Measurements from ENCODE around the gene PLAC9. TPM values are rescaled to one million over a fixed set of nuclear protein-coding genes. Genes with fewer than 3 reads are reported as not detected.
"Not testable (repeated sequence)": the region's sequence is repeated elsewhere in the genome, so short reads cannot be mapped to it uniquely, and the experiment has no call there.

Gene PLAC9, protein sequence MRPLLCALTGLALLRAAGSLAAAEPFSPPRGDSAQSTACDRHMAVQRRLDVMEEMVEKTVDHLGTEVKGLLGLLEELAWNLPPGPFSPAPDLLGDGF
- total RNA-seq = 103 TPM

DNA sequence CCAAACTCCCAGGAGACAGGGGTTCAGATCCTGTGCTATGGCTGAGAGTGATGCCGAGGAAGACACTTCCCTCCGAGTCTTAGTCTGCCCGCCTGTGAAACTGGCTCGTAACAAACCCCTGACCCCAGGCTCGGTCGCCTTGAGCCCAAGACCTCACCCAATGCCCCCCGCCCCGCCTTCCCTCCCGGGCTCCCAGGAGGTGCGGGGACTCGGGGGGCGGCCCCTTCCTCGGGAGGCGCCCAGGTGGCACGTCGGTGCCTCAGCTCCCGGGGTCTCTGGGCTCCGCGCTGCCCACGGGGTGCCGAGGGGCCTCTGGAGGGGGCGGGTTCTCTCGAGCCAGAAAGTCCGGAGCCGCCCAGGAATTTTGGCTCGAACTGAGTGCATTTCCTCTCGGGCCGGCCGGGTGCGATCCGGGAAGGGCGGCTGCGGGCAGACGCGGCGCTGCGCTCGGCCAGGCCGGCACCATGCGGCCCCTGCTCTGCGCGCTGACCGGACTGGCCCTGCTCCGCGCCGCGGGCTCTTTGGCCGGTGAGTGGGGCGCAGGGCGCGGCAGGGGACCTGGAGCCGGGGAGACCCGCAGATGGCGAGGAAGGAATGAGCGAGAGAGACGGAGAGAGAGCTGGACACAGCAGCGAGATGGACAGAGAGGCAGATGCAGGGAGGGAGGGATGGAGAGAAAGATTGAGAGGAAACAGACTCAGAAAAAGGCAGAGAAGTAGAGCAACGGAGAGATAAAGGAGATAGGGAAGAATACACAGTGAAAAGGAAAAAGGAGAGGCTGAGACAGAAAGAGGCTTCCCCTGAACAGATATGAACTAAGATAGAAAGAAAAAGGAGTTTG lies at the start of gene PLAC9:
TSS of gene PLAC9 (plus strand) at position 432 of the 841 bp plus-strand sequence. CDS start at position 465, 33 bp downstream.
- DNase-seq (ENCODE audit: low spot score) (no peak), ATAC-seq (peak; percentile 20)
- intact Hi-C loops (cut with DNase I) = no loop called here

DNA sequence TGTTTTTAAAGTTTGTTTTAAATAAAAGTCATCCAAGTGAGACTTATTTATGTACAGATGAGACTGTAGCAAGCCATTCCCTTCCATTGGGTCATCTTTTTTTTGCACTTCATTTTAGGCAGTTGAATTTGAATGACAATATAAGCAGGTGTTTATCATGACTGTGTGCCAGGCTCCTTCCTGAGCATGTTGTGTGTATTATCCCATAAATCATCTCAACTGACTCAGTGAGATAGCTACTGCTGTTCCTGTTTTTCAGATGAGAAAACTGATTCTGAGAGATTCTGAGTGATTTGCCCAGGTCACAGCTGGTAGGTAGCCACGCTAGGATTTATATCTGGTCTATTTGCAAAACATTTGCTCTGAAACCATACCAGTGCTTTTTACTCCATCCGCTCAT lies 42.4 kb upstream of the PLAC9 start:
- DNase-seq (ENCODE audit: low spot score) = no peak
- ATAC-seq = no peak
- intact Hi-C loops (cut with DNase I) = no loop called here

DNA sequence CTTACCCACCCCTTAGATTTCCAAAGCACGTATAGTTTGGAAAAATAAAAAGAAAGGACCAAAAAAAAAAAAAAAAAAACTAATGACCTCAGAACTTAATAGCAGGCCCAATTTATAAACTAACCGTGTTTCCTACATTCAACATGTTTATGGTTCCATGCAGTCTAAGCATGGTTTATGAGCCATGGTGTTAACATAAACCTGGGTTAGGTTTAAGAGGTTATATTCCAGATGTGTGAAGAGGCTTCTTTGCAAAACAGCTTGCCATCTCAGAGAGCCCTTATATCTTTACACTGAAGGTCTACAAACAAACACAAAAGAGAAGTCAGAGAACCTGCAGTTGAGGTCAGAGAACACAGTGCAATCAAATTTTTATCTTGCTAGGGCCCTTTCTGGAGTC lies 38.3 kb upstream of the PLAC9 start:
- intact Hi-C loops (cut with DNase I) = no loop called here
- no peak for ATAC-seq
- DNase-seq (ENCODE audit: low spot score) = no peak

DNA sequence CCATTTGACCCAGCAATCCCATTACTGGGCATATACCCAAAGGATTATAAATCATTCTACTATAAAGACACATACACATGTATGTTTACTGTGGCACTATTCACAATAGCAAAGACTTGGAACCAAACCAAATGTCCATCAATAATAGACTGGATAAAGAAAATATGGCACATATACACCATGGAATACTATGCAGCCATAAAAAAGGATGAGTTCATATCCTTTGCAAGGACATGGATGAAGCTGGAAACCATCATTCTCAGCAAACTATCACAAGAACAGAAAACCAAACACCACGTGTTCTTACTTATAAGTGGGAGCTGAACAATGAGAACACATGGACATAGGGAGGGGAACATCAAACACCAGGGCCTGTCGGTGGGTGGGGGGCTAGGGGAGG lies 34.3 kb upstream of the PLAC9 start:
- ATAC-seq; intact Hi-C loops (cut with DNase I); DNase-seq (ENCODE audit: low spot score): not testable (repeated sequence)

DNA sequence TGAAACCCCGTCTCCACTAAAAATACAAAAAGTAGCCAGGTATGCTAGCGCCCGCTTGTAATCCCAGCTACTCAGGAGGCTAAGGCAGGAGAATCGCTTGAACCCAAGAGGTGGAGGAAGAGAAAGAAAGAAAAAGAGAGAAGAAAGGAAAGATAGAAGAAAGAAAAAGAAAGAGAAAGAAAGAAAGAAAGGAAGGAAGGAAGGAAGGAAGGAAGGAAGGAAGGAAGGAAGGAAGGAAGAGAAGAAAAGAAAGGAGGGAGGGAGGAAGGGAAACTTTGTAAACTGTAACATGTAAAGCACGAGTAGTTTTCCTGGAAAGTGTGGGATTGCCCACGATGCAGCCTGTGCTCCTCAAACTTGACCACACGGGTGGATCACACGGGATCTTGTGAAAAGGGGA lies 33.2 kb upstream of the PLAC9 start:
- ATAC-seq; DNase-seq (ENCODE audit: low spot score); intact Hi-C loops (cut with DNase I): not testable (repeated sequence)

DNA sequence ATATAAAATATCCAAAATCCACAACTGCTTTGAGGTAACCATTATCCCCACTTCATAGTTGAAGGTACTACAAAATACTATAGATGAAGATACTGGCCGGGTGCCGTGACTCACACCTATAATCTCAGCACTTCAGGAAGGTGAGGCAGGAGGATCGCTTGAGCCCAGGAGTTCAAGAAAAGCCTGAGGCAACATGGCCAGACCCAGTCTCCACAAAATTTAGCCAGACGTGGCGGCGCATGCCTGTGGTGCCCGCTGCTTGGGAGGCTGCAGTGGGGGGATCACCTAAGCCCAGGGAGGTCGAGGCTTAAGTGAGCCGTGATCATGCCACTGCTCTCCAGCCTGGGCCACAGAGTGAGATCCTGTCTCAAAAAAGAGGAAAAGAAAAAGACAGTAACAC lies 32.4 kb upstream of the PLAC9 start:
- no peak for ATAC-seq
- DNase-seq (ENCODE audit: low spot score) = no peak
- intact Hi-C loops (cut with DNase I) = no loop called here

DNA sequence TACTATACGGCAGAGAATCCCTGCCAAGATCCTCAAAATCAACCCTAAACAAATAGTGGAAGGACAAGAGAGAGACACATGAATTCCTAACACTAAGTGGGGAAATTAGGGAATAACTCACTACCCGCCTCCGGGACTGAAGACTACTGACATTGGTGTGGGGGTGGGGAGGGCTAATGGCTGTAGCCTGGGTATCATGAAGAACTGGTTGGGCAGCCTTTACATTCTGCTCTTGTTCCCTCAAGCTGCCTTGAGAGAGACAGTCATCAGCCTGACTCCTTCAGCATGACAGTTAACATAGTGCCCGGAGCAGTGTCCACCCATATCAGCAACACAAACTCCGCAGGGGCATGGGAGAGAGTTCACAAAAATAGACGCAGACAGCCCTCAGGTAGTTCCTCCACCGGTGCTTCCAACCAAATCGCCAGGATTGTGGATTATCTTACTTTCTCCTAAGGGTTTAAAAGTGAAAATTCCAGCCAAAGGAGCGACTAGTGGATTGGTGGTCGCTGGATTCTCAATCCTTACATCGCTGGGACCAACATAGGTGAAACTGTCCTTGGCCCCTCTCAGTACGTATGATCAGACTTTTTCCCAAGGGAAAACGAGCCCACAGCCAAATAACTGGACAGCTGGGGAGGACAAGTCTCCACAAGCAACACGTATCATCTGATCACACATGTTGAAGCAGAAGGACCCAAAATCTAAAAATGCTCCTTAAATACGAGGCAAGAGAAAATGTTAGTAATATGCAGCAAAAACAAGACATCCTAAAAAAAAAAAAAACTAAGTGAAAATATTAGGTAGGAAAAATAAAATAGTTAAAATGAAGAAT lies 31.5 kb upstream of the PLAC9 start:
- intact Hi-C loops (cut with DNase I) = no loop called here
- no peak for ATAC-seq
- no peak for DNase-seq (ENCODE audit: low spot score)

DNA sequence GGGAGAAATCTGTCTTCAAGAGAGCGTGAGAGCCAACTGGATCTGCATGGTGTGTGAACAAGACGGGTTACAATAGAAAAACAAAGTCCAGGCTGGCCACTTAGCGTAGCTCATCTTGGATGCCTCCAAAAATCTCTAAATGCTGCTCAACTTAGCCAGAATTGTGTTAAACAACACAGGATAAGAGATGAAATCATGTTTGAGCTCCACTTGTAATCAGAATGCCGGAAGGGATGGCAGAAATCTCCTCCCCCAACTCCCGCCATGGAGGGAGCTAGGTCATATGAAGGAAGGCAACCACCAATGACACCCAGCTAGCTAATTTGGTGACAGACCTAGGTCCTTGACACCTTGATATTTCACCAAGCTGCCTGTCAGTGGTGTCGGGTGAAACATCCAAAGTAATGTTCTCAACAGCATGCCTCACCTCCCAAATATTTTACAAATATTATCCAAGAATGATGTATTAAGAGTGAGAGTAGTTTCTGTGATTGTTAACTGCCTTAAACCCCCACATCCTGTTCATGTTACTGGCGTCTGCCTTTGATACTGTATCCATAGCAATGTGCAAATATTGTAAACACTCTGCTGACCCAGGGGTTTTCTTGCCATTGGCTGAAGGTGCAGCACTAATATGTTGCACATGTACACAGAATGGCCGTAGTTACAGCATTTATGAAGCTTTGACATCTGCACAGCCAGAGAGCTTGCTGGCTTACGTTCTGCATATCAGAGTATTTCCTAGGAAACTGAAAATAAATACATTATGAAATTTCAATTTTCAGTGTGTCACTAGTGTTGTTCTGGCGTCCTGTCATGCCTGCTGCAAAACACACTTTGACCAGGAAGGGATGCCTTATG lies 28.2 kb upstream of the PLAC9 start:
- DNase-seq (ENCODE audit: low spot score) (no peak), ATAC-seq (peak; percentile 82)
- intact Hi-C loops (cut with DNase I) = no loop called here

DNA sequence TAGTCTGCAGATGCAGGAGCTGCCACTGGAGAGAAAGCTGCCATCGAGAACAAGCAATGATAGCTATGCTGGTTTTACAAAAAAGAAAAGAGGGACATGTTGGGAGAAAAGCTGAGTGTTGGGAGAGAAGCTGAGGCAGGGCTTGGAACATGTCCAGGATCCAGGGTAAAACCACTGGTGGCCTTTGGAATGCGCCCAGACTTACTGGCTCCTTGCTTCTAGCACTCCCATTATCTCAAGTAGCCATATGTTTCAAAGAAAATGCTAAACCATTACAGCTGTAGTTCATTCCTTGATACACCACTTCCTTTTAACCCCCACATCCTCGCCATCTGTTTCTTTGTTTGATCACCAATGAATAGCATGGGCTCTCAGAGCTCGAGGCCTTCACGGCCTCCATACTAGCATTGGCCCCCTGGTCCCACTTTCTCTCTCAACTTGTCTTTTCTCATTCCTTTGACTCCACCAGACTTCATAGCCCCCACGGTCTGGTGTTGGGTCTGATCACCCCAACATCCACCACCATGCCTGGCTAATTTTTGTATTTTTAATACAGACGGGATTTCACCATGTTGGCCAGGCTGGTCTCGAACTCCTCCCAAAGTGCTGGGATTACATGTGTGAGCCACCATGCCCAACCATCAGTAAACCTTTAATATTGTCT lies 23.8 kb upstream of the PLAC9 start:
- no peak for ATAC-seq
- intact Hi-C loops (cut with DNase I) = no loop called here
- no peak for DNase-seq (ENCODE audit: low spot score)

DNA sequence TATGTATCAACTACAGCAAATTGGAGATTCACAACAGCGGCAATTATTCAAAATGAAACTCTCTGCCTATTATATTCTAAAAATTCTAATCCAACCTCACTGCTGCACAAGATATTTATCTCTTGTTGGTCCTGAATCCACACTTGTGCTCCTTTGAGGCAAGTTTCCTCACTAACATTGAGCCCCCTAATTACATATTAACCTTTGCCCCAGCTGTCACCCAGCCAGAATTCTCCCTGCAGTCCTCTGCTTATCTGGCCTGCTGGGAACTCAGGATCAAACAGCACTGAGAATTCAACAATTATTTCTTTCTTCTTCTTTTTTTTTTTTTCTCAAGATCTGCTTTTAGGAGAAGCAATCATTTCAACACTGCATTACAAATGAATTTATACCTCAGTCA lies 21.5 kb upstream of the PLAC9 start:
- intact Hi-C loops (cut with DNase I) = no loop called here
- ATAC-seq (no peak), DNase-seq (ENCODE audit: low spot score) (no peak)

DNA sequence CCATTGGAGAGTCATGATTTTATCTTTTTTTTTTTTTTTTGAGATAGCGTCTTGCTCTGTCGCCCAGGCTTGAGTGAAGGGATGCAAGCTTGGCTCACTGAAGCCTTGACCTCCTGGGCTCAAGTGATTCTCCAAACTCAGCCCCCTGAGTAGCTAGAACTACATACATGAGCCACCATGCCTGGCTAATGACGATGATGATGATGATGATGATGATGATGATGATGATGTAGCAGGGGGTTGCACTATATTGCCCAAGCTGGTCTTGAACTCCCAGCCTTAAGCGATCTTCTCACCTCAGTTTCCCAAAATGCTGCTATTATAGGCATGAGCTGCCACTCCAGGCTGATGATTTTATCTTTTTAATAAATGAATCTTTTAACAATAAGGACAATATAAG lies 13.9 kb upstream of the PLAC9 start:
- no peak for DNase-seq (ENCODE audit: low spot score)
- intact Hi-C loops (cut with DNase I) = no loop called here
- no peak for ATAC-seq

DNA sequence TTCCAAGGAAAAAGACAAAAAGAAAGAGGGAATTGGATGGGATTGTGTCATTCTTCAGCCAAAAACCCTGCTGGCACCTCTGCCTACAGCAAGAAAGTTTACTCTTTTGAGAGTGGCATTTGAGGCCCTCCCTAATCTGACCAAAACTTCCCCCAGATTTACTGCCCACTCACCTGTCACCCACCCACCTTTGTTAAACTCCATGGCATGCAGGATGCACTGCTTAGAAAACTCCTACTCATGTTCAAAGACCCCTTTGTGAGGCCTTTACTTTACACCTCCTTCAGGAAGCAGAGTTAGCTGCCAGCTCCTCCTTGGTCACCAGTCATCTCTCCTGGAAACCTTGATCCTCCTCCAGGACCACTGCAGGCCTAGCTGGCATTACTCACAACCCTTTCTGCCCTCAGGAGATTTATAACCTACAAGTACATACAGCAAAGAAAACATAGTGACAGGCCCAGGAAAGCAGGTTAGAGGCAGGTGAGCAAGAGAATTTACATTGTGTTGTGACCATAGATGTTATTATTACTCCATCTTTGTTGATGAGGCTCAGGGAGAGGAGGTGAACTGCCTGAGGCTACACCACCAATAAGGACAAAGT lies 10.3 kb upstream of the PLAC9 start:
- ATAC-seq (no peak), DNase-seq (ENCODE audit: low spot score) (no peak)
- intact Hi-C loops (cut with DNase I) = no loop called here

DNA sequence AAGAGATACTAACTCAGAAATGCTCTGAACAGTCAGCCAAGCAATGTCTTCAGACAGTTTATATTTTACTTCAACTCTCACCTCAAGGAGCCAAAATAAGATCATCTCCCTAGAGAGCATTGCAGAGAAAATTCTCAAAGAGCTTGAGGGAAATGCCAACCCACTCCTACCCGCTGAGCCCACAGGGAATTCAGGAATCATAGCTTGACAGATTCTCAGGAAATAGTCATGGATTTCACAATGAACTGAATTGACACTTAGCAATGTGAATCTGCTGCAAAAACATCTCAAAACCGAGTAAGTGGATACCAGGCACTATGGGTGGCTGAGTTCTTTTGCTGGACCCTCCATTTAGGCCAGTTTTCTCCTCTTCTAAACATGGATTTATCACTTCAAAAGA lies 9.8 kb upstream of the PLAC9 start:
- DNase-seq (ENCODE audit: low spot score) = no peak
- ATAC-seq = no peak
- intact Hi-C loops (cut with DNase I) = no loop called here

DNA sequence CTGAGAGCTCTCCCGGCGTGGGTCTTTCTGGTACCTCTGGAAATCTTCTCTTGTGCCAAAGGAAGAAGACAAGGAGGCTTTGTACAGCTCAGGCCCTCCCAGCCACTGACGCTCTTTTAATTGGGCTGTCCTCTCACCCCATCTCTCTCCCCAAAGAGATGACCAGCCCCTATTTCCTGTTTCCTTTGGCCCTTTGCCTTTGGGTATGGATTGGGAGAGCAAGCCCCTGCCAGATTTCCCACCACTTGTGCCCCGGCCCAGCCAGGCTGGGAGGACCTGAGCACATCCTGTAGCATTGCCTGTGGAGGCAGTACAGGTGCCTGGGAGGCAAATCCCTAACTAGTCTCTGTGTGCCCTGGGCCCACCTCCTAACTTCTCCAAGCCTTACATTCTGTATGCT lies 5.7 kb upstream of the PLAC9 start:
- DNase-seq (ENCODE audit: low spot score) = no peak
- peak; percentile 95 for ATAC-seq
- intact Hi-C loops (cut with DNase I) = no loop called here

DNA sequence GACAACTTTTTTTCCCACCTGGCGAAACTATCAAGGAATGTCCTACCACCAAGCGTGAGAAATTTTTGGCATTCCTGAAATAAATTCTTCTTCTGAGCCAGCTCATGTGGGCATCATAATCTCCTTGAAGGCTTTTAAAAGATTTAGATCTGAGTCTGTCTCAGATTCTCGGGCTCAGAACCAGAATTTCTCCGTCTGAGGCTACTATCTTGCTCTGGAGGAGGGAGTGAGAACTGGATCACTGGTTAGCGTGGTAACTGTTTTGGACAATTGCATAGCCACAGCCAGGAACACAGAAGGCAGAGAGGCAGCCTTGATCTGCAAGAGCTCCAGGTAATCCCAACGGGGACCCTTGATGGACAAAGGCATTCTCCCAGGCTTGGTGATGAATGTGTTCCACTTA lies 1.0 kb upstream of the PLAC9 start:
- DNase-seq (ENCODE audit: low spot score) = no peak
- intact Hi-C loops (cut with DNase I) = no loop called here
- no peak for ATAC-seq

DNA sequence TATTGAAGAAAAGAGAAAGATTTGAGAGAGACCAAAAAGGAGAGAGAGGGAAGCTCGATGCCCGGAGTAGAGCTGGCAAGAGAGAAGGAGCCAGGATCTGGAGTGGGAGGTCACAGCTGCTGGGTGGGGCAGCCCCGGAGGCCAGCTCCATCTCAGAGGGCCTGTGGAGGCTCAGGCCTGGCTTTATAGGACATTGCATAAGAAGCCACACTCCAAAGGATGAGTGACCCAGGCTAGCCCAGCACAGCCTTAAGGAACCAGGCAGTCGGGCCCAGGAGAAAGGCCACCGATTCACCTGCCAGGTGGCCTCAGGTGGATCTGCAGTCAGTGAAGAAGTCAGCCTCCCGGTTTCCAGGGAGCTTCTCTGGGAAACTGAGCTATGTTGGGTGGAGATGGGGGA lies 676 bp downstream of the PLAC9 start:
- peak; percentile 41 for ATAC-seq
- intact Hi-C loops (cut with DNase I) = no loop called here
- DNase-seq (ENCODE audit: low spot score) = no peak

DNA sequence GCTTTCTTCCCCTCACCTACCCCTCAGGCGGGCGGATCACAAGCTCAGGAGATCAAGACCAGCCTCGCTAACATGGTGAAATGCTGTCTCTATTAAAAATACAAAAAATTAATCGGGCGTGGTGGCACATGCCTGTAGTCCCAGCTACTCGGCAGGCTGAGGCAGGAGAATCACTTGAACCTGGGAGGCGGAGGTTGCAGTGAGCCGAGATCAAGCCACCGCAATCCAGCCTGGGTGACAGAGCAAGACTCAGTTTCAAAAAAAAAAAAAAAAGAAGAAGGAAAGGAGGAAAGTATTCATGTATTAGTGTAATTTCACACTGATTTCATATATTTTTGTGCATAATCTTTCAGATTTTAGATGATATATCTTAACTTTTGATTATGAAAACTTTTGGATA lies 1.2 kb downstream of the PLAC9 start:
- intact Hi-C loops (cut with DNase I); DNase-seq (ENCODE audit: low spot score); ATAC-seq: not testable (repeated sequence)

DNA sequence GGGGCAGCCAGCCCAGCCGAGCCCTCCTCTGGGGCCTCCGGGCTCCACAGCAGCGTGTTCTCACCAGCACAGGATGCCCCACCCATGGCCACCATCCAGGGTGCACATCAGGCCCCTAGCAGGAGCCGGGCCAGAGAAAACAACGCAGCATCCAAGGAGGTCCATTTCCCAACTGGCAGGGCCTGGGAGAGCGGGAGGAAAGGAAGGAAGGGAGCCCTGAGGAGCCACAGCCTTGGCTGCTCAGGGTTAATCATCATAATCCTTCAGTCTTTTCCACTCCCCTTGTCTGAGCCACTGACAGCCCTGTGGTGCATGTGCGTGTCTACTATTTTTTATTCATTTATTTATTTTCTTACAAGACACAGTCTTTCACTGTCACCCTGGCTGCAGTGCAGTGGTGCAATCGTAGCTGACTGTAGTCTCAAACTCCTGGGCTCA lies 3.6 kb downstream of the PLAC9 start:
- intact Hi-C loops (cut with DNase I) = no loop called here

More for the DNA sequence above, 3.6 kb downstream of the PLAC9 start:
- peak; percentile 94 for DNase-seq (ENCODE audit: low spot score)
- peak; percentile 87 for ATAC-seq
